ENCODE measurements around the gene USE1.
"Not testable (repeated sequence)": the region's sequence is repeated elsewhere in the genome, so short reads cannot be mapped to it uniquely, and the experiment has no call there.

The USE1 gene, protein sequence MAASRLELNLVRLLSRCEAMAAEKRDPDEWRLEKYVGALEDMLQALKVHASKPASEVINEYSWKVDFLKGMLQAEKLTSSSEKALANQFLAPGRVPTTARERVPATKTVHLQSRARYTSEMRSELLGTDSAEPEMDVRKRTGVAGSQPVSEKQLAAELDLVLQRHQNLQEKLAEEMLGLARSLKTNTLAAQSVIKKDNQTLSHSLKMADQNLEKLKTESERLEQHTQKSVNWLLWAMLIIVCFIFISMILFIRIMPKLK

DNA sequence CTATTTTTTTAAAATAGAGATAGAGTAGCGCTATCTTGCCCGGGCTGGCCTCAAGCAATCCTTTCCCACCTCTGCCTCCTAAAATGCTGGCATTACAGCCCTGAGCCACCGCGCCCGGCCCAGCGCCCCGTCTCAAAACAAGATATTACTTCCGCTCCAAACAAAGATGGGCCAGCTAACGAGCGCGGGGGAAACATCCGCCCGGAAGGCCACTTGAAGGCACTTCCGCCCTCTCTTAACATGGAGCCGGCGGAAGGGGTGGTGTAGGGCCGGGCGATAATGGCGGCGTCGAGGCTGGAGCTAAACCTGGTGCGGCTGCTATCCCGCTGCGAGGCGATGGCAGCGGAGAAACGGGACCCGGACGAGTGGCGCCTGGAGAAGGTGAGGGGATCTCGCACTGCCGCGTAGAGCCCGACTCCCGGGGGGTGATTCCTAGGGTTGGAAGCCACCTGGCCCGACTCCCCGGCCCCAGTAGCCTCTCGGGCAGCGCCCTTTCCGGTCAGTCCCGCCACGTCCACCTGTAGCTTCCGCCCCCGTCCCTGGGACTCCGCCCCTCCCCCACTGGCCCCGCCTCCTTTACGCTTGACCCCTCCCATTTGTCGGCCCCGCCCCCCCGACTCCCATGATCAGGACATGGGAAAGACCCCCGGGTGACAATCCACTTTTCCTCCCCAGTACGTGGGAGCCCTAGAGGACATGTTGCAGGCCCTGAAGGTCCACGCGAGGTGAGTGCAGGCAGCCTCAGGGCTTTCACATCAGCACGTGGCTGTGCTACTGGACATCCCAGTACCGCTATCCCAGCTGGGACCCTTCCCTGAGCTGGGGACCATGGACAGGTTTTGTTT, at the start of gene USE1:
Gene USE1, plus strand, starts transcription at position 231 of the 845 bp plus-strand sequence. Its CDS starts 49 bp downstream, at position 280.
- peak; percentile 88 for DNase-seq

GRCh38 chr19:17165715-17166114, 49.4 kb upstream of the USE1 start:
- DNase-seq, result no peak

DNA sequence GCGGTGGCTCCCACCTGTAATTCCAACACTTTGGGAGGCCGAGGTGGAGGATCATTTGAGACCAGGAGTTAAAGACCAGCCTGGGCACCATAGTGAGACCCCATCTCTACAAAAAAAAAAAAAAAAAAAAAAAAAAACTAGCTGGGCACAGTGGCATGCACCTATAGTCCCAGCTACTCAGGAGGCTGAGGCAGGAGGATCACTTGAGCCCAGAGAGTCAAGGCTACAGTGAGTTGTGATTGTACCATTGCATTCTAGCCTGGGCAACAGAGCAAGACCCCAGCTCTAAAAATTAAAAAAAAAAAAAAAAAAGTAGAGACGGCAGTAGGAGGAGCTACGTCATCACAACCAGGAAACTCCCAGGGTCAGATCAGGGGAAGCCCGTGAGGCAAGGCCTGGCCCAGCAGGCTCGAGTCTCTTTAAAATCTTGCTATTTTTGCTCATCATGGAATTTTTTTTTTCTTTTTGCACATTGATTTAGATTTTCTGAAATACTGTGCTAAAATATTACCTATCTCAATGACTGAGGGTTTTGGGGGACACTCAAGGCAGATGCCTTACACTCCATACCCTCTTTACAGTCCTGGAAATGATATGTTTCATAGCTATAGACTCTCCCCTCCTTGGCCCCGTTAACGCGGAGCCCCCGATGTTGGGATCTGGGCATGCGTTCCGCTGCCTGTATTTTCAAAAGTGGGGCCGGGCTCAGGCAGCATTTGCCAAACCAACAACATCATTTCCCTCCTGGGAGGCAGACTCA, 44.4 kb upstream of the USE1 start:
- DNase-seq, result no peak

DNA sequence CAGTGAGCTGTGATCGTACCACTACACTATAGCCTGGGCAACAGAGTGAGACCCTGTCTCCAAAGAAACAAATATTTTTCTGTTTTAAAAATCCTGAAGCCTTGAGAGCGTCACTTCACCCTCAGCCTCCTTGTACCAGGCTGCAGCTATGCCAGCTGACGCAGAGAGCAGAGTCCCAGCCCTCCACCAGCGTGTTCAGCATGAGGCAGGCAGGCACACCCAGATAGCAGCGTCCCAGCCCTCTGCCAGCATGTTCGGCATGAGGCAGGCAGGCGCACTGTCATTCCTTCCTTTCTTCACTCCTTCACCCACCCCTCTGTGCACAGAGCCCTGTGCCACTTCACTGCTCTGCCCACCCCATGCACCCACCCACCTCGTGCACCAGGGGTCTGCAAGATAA, 43.3 kb upstream of the USE1 start:
- DNase-seq, result no peak

GRCh38 chr19:17172624-17173345, 42.4 kb upstream of the USE1 start:
- DNase-seq, result no peak

DNA sequence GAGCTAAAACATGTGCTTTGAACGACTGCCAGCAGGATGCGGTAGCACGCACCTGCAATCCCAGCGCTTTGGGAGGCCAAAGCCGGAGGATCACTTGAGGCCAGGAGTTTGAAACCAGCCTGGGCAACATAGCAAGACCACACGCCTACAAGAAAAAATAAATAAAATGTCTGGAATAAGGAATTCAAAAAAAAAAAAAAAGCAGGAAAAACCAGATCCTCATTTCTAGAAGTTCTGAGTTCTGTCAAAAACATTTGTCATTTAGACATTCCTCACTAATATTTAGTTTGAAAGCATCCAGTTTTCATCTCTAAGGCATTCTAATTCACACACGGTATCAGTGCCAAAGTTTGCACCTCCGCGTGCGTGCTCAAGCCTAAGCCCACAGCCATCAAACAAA, 36.9 kb upstream of the USE1 start:
- no peak for DNase-seq

- no peak for DNase-seq
Measured at GRCh38 chr19:17180997-17181702, 34.0 kb upstream of the USE1 start.

- DNase-seq, result no peak
Measured at GRCh38 chr19:17183271-17183761, 31.8 kb upstream of the USE1 start.

- no peak for DNase-seq
Measured at GRCh38 chr19:17183858-17184321, 31.3 kb upstream of the USE1 start.

DNA sequence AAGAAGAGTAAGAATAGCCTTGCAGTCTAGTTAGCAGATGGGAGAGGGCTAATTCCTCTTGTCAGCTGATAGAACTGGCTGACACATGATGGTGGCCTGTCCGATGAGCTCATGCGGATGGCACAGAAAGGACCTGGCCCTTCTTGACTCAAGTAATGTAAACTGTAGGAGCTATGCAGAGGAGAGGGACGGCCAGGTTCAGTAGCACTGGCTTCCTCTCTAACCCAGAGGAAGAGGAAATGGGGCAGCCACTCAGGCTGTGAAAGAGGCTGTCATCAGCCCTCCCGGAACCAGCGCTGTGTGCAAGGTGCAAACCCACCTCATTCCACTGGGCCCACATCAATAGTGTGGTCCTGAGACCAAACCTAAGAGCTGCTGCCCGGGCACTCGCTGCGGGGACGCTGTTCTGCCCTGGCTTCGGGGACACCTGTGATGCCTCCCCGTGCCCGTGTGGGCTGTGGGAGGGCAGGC, 30.8 kb upstream of the USE1 start:
- DNase-seq, result no peak

DNA sequence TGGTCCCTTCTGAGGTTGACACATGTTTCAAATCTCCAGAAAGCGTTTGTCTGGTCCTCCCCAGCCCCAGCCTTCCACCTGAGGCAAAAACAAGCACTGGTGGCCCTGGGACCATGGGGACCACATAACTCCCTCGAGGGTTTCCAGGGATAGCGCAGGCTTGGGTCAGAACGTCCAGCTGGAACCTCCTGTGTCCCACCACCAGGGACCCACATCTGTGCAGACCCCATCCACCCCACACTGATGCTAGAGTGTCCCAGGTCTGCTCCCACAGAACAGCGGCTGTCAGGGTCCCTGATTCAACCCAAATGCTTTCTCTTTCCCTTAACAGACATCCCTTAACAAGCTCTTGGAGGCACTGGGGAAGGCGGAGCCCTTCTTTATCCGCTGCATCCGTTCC, 29.6 kb upstream of the USE1 start:
- no peak for DNase-seq

- DNase-seq, result not testable (repeated sequence)
Measured at GRCh38 chr19:17191736-17192135, 23.4 kb upstream of the USE1 start.

DNA sequence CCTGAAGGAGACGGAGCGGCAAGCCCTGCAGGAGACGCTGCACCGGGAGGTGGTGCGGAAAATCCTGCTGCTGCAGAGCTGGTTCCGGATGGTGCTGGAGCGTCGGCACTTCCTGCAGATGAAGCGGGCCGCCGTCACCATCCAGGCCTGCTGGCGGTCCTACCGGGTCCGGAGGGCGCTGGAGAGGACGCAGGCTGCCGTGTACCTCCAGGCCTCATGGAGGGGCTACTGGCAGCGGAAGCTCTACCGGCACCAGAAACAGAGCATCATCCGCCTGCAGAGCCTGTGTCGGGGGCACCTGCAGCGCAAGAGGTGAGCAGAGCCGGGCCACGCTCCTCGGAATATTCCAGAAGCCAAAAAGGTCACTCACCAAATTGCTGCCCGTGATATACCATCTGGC, 22.4 kb upstream of the USE1 start:
- no peak for DNase-seq

DNA sequence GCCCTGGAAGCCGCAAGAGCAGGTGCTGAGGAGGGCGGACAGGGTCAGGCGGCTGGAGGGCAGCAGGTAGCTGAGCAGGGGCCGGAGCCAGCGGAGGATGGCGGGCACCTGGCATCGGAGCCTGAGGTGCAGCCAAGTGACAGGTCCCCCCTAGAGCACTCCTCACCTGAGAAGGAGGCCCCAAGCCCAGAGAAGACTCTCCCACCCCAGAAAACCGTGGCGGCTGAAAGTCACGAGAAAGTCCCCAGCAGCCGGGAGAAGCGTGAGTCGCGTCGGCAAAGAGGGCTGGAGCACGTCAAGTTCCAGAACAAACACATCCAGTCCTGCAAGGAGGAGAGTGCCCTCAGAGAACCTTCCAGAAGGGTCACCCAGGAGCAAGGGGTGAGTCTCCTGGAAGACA, 20.5 kb upstream of the USE1 start:
- no peak for DNase-seq

- DNase-seq, result no peak
Measured at GRCh38 chr19:17195106-17195505, 20.1 kb upstream of the USE1 start.

GRCh38 chr19:17196610-17197009, 18.5 kb upstream of the USE1 start:
- no peak for DNase-seq

DNA sequence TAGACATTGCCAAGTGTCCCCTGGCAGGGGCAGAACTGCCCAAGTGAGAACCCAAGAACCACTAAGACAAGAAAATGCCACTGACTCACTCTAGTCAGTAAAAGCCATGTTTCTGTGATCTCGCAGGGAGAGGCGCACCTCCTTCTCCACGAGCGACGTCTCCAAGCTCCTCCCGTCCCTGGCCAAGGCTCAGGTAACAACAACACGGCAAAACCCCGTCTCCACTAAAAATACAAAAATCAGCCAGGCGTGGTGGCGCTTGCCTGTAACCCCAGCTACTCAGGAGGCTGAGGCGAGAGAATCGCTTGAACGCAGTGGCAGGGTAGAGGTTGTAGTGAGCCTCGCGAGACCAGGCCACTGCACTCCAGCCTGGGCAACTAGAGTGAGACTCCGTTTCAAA, 17.5 kb upstream of the USE1 start:
- no peak for DNase-seq

GRCh38 chr19:17200408-17201079, 14.6 kb upstream of the USE1 start:
- DNase-seq, result no peak

- DNase-seq, result no peak
Measured at GRCh38 chr19:17202249-17202648, 12.9 kb upstream of the USE1 start.

DNA sequence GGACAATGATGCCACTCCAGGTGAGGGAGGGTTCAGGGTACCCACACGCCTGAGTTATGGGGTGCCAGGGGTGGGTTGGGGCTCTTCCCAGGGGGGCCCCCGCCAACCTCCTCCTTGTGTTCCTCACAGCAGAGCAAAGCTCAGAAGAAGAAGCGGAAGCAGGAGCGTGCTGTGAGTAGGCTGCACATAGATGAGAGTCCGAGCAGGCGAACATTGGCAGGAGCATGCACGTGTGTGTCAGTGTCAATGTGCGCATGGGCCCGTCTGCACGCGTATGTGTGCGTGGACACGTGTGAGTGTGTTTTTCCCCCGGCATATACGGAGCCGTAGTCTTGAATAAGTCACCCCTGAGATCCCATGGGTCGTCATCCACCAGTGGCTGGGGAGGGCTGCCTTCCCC, 12.4 kb upstream of the USE1 start:
- DNase-seq, result no peak
